WTC11 (cell line): ENCODE data around the gene MYOZ1.

Experiments used
- ELF4 ChIP-seq: sonication (generic); formaldehyde crosslinking; IDR thresholded peaks from 2 replicates; pipeline ENCODE4 v1.8.1; 2022; ENCODE audit warnings: low read depth, mild to moderate bottlenecking, moderate library complexity, missing genetic modification reagents
- MYBL2 ChIP-seq: sonication (generic); formaldehyde crosslinking; IDR thresholded peaks from 2 replicates; pipeline ENCODE4 v1.8.1; 2023; ENCODE audit warnings: mild to moderate bottlenecking, moderate library complexity, missing genetic modification reagents

- TF ChIP-seq MYBL2 (no peak), ELF4 (CRISPR knock-in tag) (no peak)
Measured at GRCh38 chr10:73623056-73623455, 18.2 kb downstream of the MYOZ1 start.
